Testis (tissue), 2 donors: ENCODE measurements around the gene CCDC192.

Experiments used
- CTCF ChIP-seq, 3 experiments: fragments of 450-650 bp in 2 of 3; fragments of 200-600 bp in 1 of 3; sonication (generic) in 1 of 3; IDR thresholded peaks; one replicate each; pipeline ENCODE4 v1.5.1; 2016 to 2019; ENCODE audit warnings: antibody characterized with exemption in 3 of 3, mild to moderate bottlenecking in 2 of 3, moderate library complexity in 1 of 3
- POLR2A ChIP-seq: fragments of 450-650 bp; IDR thresholded peaks from one replicate; pipeline ENCODE4 v1.6.1; 2017; ENCODE audit warnings: antibody characterized with exemption, mild to moderate bottlenecking, moderate library complexity

GRCh38 chr5:127909821-127910220 is 206.6 kb downstream of the CCDC192 start:
- TF ChIP-seq CTCF (IDR thresholded peaks at IDR 0.05) (no peak), POLR2A (no peak)
